ENCODE measurements around the gene MXRA7.

MXRA7 gene

GRCh38 chr17:76696763-76697701, 13.7 kb downstream of the MXRA7 start:
- DNase-seq, result peak; percentile 39

- DNase-seq, result no peak
Observed at GRCh38 chr17:76695059-76695831, 15.5 kb downstream of the MXRA7 start.

DNA sequence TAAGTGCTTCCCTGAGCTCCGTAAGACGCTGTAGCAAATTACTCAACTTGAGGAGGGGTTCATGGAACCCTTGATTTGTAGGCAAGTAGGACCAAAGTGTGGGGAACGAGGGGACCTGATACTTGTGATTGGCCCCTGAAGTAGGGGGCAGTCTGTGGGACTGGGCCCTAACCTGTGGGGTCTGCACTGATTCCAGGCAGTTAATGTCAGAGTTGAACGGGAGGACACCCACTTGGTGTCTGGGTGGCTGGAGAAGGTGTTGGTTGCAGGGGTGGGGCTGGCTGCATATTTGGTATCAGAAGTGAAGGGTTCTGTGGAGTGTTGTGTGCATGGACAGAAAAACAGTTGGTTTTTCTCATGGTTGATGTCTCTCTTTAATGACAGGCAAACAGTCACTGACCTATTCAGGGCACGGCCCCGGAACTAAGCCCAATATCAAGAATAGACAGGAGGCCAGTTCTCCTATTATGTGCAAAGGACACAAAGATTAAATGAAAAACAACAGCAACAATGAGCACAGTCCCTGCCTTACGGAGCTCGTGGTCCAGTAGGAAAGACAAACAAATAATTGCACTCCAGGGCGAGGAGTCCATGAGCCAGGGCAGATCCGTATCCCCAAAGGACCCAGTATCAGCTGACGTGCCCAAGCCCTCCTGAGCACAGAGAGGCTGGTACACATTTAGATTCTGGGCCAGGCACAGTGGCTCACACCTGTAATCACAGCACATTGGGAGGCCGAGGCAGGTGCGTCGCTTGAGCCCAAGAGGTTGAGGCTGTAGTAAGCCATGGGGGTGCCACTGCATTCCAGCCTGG, 19.2 kb downstream of the MXRA7 start:
- no peak for DNase-seq

GRCh38 chr17:76690596-76691280, 20.0 kb downstream of the MXRA7 start:
- DNase-seq, result no peak

- DNase-seq, result no peak
Observed at GRCh38 chr17:76689859-76690258, 20.9 kb downstream of the MXRA7 start.

DNA sequence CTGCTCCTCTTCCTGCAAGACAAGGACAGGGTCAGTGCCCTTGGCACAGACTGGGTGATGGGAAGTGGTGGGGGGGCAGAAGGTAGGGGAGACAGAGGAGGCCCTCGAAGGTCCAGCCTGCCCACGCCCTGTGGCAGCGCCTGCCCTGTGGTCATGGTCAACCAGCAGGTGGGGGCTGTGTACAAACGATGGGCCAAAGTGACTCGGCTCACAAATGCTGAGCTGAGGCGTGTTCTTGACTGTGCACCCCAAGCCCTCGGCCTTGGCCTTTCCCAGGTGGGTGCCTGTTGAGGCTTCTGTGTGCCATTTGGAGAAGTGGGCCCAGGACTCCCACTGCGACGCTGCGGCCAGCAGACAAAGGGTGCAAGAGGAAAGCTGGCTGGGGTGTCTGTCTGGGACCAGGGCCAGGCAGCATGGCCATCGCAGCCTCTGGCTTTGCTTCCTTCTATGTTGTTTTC, 22.6 kb downstream of the MXRA7 start:
- no peak for DNase-seq

DNA sequence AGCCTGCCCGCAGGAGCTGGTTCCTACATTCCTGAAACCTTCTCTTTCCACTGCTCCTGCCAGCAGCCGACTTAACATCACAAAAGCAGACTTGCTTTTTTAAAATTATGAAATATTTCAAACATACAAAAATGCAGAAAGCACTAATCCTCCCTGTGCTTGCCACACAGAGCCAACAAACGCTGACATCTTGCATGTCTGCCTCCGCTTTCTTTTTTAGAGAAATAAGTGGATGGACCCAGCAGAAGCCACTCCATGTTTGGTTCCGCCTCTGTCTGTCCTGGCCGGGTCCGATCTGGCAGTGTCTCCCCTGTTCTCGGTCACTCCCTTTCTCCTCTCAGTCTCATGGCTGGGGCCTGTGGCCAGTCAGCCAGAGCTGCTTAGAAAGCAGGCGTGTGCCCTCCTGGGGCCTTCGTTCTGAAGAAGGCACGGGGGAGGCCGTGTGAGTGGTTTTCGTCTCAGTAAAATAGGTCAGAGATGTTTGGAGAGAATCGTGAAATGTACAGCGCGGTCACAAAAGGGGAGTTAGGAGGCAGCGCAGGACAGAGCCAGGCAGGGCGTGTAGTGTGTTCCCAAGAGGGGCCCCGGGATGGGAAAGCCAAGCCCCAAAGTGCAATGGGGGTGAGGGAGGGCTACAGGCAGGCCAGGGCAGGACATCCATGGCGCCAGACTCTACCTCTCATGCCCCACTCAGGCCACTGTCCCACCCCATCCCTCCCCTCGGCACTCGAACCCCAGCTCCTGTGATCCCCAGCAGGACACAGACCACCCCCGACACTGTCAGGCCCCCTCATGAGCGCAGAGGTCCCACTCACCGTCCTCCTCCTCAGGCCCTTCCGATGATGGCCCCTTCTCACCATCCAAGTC, 23.2 kb downstream of the MXRA7 start:
- DNase-seq, result no peak

DNA sequence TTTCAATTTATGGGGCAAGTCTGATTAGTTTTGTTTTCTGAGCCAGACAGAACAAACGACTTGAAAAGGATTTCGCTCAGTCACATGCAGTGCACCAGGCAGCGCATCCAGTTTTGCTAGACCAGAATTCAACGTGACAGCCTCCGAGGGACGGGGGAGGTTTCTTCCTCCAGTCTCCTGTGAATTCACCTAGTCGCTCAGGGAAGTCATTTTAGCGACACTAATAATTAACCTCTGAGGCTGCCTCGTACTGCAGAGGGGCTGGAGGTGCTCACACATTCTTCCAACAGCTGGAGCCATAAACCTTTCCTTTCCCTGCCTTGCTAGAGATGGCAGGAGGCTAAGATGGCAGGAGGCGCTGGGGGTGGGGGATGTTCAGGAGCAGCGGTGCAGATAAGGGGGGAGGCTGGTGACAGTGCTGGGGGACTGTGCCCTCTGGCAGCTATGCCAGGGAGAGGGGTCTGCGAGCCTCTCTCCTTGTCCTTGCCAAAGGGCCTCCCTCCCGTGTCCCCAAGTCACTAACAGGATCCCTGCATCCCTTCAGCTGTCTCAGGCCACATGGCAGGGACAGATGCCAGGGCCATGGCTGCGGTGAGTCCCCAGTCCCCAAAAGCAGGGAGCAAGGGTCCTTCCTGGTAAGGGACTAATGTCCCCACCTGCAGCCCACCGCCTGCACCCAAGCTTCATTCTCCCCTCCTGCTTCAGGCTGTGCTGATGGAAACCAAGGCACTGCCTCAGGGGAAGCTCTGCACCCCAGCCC, 24.0 kb downstream of the MXRA7 start:
- no peak for DNase-seq

DNA sequence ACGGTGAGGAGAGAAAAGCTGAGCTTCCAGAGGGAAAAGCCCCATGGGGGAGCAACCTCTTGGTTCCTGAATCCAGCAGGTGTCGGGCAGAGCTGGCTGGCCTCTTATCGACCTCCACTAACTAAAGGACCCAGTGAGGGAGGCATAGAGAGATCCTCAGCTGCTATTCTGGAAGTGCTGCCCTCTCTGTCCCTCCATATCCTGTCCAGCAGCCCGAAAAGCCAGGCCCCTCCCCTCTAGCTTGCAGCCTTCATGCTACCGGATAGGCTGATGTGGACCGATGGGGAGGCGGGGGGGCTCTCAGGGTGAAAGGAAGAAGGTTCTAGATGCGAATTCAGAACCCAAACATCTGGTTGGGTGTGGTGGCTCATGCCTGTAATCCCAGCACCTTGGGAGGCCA, 24.9 kb downstream of the MXRA7 start:
- no peak for DNase-seq

GRCh38 chr17:76685366-76685765, 25.4 kb downstream of the MXRA7 start:
- DNase-seq, result no peak

DNA sequence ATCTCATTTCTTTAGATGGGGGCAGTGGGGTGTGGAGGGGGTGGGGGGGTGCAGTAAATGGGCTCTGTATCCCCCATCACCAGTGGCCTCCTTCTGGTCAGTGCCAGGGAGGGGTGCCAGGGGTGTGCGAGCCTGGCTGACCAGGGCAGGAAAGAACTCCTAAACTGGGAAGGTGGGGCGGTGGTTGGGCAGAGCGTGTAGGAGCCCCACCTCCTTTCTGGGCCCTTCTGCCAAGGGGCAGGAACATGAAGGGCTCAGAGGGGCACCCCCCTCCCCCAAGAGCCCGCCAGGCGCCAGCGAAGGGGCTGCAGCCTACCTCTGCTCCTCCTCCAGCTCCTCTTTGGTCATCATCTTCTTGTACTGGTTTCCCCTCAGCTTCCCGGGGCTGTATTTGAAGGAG, 26.0 kb downstream of the MXRA7 start:
- DNase-seq, result no peak

GRCh38 chr17:76683921-76684745, 26.6 kb downstream of the MXRA7 start:
- DNase-seq, result no peak

DNA sequence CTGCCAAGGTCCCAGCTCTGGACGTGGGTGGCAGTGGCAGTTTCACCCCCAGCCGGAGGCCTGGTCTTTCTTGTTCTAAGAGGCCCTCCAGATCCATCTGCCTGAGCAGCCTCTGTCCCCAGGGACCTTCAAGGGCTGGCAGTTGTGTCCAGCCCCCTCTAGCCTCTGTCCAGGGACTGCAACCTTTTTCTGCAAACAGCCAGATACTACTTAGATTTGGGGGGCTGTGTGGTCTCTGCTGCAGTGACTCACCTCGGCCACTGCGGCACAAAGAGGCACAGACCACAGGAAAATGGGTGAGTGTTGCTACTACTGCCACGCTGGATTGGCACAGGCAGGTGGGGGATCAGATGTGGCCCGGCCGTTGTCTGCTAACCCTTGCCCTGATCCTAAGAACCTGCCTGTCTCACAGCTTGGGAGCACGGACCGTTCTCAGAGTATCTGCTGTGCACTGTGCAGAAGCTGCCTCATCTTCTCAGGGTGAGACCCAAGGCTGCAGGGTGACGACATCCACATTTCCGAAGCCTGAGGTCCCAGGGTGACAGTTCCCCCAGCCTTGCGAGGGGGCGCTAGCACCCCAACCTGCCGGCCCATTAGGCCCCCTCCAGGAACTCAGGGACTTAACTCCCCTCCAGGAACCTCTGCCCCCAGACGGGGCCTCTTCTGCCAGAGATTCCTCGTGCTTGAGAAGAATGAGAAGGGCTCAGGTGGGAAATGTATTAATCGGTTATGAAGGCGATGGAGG, 27.6 kb downstream of the MXRA7 start:
- DNase-seq, result no peak

- DNase-seq, result peak; percentile 49
Observed at GRCh38 chr17:76682296-76682695, 28.5 kb downstream of the MXRA7 start.

DNA sequence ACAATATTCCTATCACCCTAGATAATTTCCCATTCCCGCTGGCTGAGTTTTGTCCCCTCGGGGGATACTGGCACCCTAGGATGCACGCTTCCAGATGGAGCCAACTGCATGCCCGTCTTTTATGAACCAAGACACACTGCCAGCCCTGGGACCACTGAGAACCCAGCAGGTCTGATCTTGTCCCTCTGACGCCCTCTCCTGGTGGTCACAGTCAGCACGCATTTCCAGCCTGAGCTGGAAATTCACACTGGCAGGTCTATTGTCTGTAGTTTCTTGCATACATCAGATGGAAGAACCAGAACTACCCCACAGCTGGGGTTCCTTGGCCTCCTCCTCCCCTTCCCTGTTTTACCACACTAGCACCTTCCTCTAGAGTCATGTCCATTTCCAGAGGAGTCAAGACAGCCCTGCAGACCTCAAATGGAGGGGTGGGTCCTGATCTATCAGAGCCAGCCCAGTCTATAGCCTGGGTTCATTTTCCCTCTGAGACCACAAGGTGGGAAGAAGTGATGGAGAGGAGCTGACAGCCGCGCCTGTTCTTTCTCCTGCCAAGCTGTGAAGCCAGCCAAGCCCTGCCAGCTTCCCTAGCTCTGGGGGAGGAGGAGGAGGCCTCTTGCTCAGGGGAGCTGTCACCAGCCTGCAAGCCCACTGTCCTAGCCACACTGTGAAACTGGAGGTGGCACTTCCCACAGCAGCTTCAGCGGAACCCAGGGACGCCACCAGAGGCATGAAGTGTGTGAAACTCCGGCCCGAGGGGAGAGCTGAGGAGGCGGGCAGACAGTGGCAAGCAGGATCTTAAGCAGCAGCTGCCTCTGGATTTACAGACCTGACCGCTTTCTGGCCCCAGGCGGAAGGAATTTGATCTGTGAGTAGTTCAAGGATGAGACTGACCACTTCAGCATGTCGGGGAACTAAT, 29.3 kb downstream of the MXRA7 start:
- DNase-seq, result peak; percentile 61

DNA sequence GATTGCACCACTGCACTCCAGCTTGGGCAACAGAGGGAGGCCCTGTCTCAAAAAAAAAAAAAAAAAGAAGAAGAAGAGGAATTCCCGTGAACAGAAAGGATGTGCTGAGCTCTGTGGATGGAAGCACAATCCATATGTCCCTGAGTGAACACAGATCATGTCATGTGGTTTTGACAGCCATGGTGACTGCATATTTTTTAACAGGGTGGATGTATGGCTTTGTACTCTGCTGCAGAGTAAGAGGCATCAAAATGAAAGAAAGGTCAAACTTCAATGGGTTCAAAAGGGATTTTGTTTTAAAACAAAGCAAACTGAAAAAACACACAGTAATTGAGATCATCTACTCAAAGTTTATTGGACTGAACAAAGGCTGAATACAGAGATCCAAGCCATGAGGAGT, 31.5 kb downstream of the MXRA7 start:
- DNase-seq, result no peak

DNA sequence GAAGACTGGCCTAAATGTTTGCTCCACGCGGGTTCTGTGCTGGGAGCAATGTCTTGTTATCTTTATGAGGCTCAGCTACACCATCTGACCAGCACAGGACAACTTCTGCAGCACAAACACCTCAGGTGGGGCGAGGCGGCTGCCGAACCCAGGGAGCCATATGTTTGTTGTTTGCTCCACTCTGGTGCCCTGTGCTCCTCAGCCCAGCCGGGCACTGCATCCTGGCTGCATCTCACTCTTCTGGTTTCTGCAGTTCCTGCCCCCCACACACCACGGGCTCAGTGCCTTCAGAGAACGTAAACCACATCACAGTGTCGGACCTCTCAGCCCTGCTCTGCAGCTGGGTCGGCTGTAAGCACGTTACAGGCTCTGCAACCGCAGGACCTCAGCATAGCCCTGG, 32.4 kb downstream of the MXRA7 start:
- no peak for DNase-seq

DNA sequence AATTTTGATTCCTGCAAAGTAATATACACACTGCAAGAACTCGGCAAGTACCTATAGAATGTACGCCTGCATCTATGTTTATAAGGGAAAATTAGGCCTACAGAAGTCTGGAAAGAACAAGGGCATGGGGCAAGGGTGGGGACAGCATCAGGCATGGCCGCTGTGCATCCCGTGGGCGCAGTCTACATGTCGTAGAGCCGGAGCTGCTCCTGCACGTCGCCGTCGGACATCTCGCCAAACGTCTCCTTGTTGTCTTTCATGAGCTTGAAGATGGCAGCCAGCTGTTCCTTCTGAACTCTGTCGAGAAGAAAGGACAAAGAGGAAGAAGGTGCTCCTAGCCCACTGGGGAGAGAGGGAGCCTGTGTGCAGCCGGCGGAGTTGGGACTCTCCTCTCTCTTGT, 33.4 kb downstream of the MXRA7 start:
- DNase-seq, result no peak

Measured in fibroblast of skin of back (primary cell).